GM18861 (cell line): ENCODE results near the gene RAB11B.
"Not testable (repeated sequence)": the region's sequence is repeated elsewhere in the genome, so short reads cannot be mapped to it uniquely, and the experiment has no call there.

ENCODE experiments used
- ATAC-seq: cut with Tn5 transposase; IDR thresholded peaks from one replicate; pipeline ENCODE4 v1.9.1; 2021; ENCODE audit not compliant: unreplicated experiment

RAB11B gene

DNA sequence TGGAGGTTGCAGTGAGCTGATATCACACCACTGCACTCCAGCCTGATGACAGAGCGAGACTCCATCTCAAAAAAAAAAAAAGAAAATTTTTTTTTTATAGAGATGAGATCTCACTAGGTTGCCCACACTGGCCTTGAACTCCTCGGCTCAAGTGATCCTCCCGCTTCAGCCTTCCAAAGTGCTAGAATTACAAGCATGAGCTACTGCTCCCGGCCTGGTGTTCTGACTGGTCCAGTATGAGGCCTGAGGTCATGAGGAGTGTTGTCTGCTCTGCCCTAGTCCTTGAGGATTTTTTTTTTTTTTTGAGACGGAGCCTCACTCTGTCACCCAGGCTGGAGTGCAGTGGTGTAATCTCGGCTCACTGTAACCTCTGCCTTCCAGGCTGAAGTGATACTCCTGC lies 35.2 kb downstream of the RAB11B start:
- not testable (repeated sequence) for ATAC-seq

GRCh38 chr19:8426283-8426682 lies 36.1 kb downstream of the RAB11B start:
- no peak for ATAC-seq

GRCh38 chr19:8429044-8429443 lies 38.9 kb downstream of the RAB11B start:
- ATAC-seq: no peak

DNA sequence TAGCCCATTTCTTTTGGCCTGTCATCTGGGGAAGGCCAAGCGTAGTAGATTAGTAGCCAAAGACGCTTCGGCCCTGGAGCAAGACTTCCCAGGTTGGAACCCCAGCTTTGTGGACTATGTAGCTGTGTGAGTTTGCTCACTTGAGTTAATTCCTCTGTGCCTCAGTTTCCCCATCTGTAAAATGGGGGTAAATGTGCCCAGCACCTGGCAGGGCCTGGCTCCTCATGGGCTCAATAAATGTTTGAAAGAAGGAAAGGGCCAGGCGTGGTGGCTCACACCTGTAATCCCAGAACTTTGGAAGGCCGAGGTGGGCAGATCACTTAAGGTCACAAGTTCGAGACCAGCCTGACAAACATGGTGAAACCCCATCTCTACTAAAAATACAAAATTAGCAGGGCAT lies 39.7 kb downstream of the RAB11B start:
- ATAC-seq: no peak

DNA sequence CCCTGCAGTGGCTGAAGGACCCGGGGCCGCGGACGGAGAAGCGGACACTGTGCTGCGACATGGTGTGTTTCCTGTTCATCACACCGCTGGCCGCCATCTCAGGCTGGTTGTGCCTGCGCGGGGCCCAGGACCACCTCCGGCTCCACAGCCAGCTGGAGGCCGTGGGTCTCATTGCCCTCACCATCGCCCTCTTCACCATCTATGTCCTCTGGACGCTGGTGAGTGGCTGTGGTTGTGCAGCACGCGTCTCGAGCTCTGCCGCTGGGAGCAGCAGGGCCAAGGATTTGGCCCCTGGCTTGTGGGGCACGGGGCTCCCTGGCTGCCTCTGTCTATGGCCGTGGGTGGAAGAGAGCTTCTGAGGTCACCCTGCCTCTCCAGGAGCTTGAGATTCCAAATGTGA lies 40.5 kb downstream of the RAB11B start:
- no peak for ATAC-seq

DNA sequence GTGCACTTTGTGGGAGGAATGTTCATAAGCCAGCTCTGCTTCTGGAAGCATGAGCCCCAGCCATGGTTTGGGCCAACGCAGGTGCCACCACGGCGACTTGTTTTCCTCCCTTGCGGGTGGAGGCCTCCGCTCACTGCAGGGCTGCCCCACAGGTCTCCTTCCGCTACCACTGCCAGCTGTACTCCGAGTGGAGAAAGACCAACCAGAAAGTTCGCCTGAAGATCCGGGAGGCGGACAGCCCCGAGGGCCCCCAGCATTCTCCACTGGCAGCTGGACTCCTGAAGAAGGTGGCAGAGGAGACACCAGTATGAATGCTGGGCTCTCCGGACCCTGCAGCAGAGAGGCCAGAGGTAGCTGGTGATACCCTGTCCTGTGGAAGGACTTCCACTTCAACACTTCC lies 48.1 kb downstream of the RAB11B start:
- no peak for ATAC-seq

DNA sequence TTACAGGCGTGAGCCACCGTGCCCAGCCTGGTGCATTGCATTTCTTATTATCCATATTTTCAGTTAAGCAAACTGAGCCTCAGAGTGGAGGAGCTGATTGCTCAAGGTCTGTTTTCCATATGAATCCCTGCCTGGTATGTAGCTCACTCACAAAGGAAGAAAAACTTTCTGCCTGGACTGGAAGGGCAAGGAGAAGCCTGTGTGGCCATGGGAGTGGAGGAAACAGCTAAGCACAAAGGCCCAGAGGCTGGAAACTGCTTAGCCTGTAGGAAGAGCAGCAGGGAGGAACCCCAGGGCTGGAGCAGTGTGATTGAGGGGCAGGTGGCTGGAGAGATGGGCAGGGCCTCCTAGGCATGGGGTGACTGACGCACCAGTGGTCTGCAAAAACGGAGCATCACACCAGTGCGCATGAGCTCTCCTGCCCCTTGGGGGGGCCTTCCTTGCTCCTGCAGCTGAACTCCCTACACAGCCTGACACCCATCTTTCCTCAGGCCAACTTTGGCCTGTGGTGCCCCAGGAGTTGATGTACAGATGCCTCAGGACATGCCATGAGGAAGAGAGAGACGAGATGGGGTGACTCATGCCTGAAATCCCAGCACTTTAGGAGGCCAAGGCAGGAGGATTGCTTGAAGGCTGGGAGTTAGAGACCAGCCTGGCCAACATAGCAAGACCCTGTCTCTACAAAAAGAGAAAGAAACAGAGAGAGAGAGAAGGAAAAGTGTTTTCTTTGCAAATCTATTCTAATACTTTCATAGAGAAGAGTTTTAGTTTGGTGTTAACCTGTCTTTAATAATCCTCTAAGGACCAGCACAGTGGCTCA lies 51.8 kb downstream of the RAB11B start:
- no peak for ATAC-seq

- ATAC-seq: not testable (repeated sequence)
Measured at GRCh38 chr19:8444140-8444676, 54.0 kb downstream of the RAB11B start.

- ATAC-seq: peak; percentile 86
Measured at GRCh38 chr19:8444677-8445487, 54.7 kb downstream of the RAB11B start, which contains the start of gene HNRNPM. Gene HNRNPM (plus strand): TSS chr19:8444975. CDS start chr19:8444999, 24 bp downstream.

GRCh38 chr19:8445488-8446001 lies 55.4 kb downstream of the RAB11B start:
- ATAC-seq: peak; percentile 24

GRCh38 chr19:8446061-8446709 lies 56.0 kb downstream of the RAB11B start:
- ATAC-seq: no peak

GRCh38 chr19:8449830-8450229 lies 59.7 kb downstream of the RAB11B start:
- ATAC-seq: no peak

DNA sequence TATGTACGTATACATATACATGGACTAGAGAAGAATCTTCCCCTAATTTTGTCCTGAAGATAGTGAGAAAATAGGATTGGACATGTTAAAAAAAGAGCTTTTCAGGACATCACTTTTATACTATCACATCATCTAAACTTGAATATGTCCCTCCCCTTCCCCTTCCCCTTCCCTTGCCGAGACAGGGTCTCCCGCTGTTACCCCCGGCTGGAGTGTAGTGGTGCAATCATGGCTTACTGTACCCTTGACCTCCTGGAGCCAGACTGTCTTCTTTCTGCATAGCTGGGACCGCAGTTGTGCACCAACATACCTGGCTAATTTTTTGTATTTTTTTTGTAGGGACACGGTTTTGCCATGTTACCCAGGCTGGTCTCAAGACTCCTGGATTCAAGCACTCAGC lies 61.2 kb downstream of the RAB11B start:
- ATAC-seq: no peak

DNA sequence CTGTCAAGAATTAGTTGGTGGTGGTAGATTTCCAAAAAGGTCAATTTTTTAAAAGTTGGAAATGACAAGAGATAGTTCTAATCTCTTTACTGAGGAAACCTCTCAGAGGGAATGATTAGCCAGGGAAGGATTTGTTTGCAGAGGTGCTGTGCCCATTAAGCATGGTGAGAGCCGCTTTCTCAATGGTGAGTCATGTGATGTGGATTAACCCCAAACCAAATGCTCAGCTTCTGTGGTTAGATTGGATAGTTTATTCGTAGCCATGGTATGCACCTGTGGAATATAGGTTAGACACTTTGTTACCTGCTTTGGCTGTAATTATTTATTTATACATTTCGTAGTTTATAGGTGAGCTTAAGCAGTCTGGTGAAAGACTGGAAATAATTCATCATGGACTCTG lies 61.7 kb downstream of the RAB11B start:
- no peak for ATAC-seq

DNA sequence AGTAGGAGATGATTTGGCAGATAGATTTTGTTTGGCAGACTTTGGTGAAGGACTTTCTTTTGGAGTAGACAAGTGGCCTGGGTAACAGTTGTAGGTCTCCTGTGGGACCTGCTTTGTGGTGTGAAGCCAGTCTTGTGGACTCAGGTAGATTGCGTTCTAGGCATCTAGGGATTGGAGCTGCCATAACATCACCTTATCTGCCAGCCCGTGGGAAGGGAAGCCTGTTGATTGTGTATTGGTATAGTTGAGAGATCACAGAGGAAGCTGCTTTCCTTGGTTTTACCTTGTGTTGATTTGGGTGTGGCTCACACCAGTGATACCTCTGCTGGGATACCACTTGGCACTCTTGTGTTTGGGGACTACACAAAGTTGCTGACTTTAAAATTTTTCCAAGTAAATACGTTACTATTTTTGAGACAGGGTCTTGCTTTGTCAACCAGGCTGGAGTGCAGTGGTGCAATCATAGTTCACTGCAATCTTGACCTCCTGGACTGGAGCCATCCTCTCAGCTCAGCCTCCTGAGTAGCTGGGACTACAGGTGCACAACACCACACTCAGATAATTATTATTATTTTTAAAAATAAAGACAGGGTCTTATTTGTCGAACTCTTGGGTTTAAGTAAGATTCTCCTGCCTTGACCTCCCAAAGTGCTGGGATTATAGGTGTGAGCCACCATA lies 62.4 kb downstream of the RAB11B start:
- ATAC-seq: no peak

DNA sequence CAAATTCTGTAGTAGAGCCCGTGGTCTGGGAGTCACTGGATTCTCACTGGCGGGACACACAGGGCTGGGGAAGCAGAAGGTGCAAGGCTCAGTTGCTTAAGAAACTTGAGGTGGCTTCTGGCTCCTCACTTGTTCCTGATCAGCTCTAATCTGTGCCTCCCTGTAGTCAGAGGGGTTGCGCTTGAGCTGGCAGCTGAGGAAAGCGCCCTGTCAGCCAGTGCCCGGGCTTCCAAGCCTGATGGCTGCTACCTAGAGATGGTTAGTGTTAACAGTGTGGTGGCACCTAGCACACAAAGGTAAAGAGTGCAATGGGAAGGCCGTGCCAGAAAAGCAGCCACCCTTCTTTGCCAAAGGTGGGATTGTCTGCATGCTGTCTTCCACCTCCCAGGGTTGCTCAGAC lies 63.5 kb downstream of the RAB11B start:
- ATAC-seq: no peak
